GM12878 (cell line): Measurements from ENCODE around the gene CPLX1. TPM values are rescaled to one million over a fixed set of nuclear protein-coding genes. Genes with fewer than 3 reads are reported as not detected.

Source experiments
- ATAC-seq: fragments of 200-7000 bp; cut with Tn5 transposase; 3 replicates; pipeline ENCODE4 v1.9.1; 2020; ENCODE audit warnings: mild to moderate bottlenecking, moderate library complexity
- BruUV-seq: library from RNA; stranded (reverse); fragments of 400-500 nt; replicated peaks from 2 replicates; lab custom pipeline; 2021; lab: Mats Ljungman, UMichigan
- CTCF ChIA-PET: fragments of 300-600 bp; sonication (Branson Sonifier 250); formaldehyde crosslinking; extraction: SDS; loops from one replicate; lab custom pipeline; 2021; ENCODE audit warnings: inconsistent platforms; lab: Yijun Ruan, JAX
- POLR2A ChIA-PET: fragments of 350-600 bp; formaldehyde crosslinking; extraction: SDS; loops from one replicate; lab custom pipeline; 2021; ENCODE audit warnings: inconsistent platforms; lab: Charles Lee
- RAD21 ChIA-PET: fragments of 300-600 bp; sonication (Branson Sonifier 250); formaldehyde crosslinking; loops from one replicate; lab custom pipeline; 2023; ENCODE audit warnings: antibody characterized with exemption; ENCODE audit not compliant: unreplicated experiment; lab: Charles Lee
- SMC1A ChIA-PET: fragments of 300-600 bp; sonication (Branson Sonifier 250); formaldehyde crosslinking; loops from one replicate; lab custom pipeline; 2023; ENCODE audit not compliant: unreplicated experiment, uncharacterized antibody; lab: Charles Lee
- DNase-seq: peaks from one replicate; pipeline ENCODE4 v3.0.0-alpha.2; 2011; ENCODE audit warnings: low read depth, low spot score
- FAIRE-seq: peaks from 3 replicates; lab custom pipeline; 2011; peaks lifted over from hg19 to GRCh38; lab: Jason Lieb, UNC
- H2AFZ ChIP-seq: 2 replicates; pipeline ENCODE4 v1.6.0; 2011; ENCODE audit warnings: low read depth, low read length, control low read depth; ENCODE audit not compliant: control insufficient read depth
- H3K27ac ChIP-seq: 2 replicates; pipeline ENCODE4 v1.5.1; 2011; ENCODE audit warnings: control low read depth; ENCODE audit not compliant: control insufficient read depth, insufficient read depth
- H3K27me3 ChIP-seq, 2 experiments: replicated peaks in 1 of 2; 2 replicates each; pipeline versions ENCODE4 v1.6.0 to v1.6.1; 2011; ENCODE audit warnings: low read length in 1 of 2; ENCODE audit not compliant: control insufficient read depth in 2 of 2, insufficient read depth in 2 of 2
- H3K36me3 ChIP-seq, 2 experiments: 2 replicates each; pipeline ENCODE4 v1.5.1; 2011; ENCODE audit warnings: low read length in 1 of 2; ENCODE audit not compliant: control insufficient read depth in 2 of 2, insufficient read depth in 2 of 2
- H3K4me1 ChIP-seq: 2 replicates; pipeline ENCODE4 v1.6.1; 2011; ENCODE audit warnings: mild to moderate bottlenecking, low read length, moderate library complexity, mixed read lengths; ENCODE audit not compliant: control insufficient read depth, insufficient read depth
- H3K4me2 ChIP-seq: 2 replicates; pipeline ENCODE4 v1.6.0; 2011; ENCODE audit warnings: control low read depth; ENCODE audit not compliant: control insufficient read depth, insufficient read depth
- H3K4me3 ChIP-seq: fragments of 200-600 bp; sonication (generic); 2 replicates; pipeline ENCODE4 v1.5.1; 2016
- H3K79me2 ChIP-seq: 2 replicates; pipeline ENCODE4 v1.6.0; 2011; ENCODE audit warnings: low read length; ENCODE audit not compliant: control insufficient read depth, insufficient read depth
- H3K9ac ChIP-seq: 2 replicates; pipeline ENCODE4 v1.8.0; 2011; ENCODE audit warnings: low read length, control low read depth, mixed read lengths; ENCODE audit not compliant: control insufficient read depth, insufficient read depth
- H3K9me3 ChIP-seq: replicated peaks from 3 replicates; pipeline ENCODE4 v1.5.1; 2011; ENCODE audit warnings: mild to moderate bottlenecking, low read length; ENCODE audit not compliant: control insufficient read depth, insufficient read depth
- H4K20me1 ChIP-seq: 2 replicates; pipeline ENCODE4 v1.6.0; 2011; ENCODE audit not compliant: control insufficient read depth, insufficient read depth
- EZH2 ChIP-seq: IDR thresholded peaks from 2 replicates; pipeline ENCODE4 v1.6.1; 2012; ENCODE audit warnings: low read depth, mild to moderate bottlenecking, control low read depth, inconsistent platforms, low read length, borderline replicate concordance; ENCODE audit not compliant: control insufficient read depth
- POLR2A ChIP-seq: IDR thresholded peaks from 2 replicates; pipeline ENCODE4 v1.6.1; 2011; ENCODE audit warnings: low read depth, mild to moderate bottlenecking, low read length
- RCOR1 ChIP-seq: conservative IDR thresholded peaks from 2 replicates; pipeline ENCODE4 v1.6.1; 2012; ENCODE audit warnings: low read depth, low read length, improper control_type of control experiment
- STAT3 ChIP-seq: IDR thresholded peaks from 2 replicates; pipeline ENCODE4 v1.6.1; 2011; ENCODE audit warnings: low read depth, low read length, improper control_type of control experiment
- WGBS: methylation state at CpG from one replicate; pipeline ENCODE4 v1.1.6; 2016; ENCODE audit warnings: low lambda C conversion rate; ENCODE audit not compliant: insufficient replicate concordance, insufficient coverage; ENCODE audit errors: missing lambda C conversion rate; 5-methylcytosine and 5-hydroxymethylcytosine counted together
- in situ Hi-C: fragments of 300-500 bp; cut with MboI; formaldehyde crosslinking; loops from 9 replicates; pipeline ENCODE4 v1.14.3; 2018; ENCODE audit warnings: mixed read lengths
- intact Hi-C: fragments of 100-400 bp; cut with micrococcal nuclease; formaldehyde crosslinking; loops from one replicate; pipeline ENCODE4 v1.14.2; 2022; ENCODE audit not compliant: unreplicated experiment
- polyA plus RNA-seq, 11 experiments: library from polyadenylated mRNA; depleted of rRNA in 4 of 11; unstranded in 6 of 11; stranded (reverse) in 5 of 11; fragments of >200 nt; fragmentation: Nextera tagmentation in 4 of 11; fragmentation: Illumina TruSeq in 1 of 11; extraction: Ambion mirVana in 4 of 11; extraction: Trizol in 1 of 11; gene quantifications; 1 replicate in 1 of 11; 2 replicates in 10 of 11; pipeline versions ENCODE4 v1.2.1 to v1.2.3, GENCODE V29; 2011 to 2016; ENCODE audit warnings: inconsistent platforms in 2 of 11, missing spikeins in 2 of 11, low read depth in 1 of 11
- total RNA-seq, 4 experiments: library from RNA; depleted of rRNA in 3 of 4; stranded (reverse); fragments of >200 nt in 3 of 4; fragmentation: Illumina TruSeq in 1 of 4; extraction: Trizol in 1 of 4; gene quantifications; 2 replicates each; pipeline versions ENCODE4 v1.2.1 to v1.2.3, GENCODE V29; 2013 to 2021

The CPLX1 gene
- total and polyA plus RNA-seq, 10 of the 15 experiments (the other 5 are each of a cell fraction or from before 2014, with no cell fraction given): 0.04 to 1.2 (median 0.13) TPM; not detected in 5

DNA sequence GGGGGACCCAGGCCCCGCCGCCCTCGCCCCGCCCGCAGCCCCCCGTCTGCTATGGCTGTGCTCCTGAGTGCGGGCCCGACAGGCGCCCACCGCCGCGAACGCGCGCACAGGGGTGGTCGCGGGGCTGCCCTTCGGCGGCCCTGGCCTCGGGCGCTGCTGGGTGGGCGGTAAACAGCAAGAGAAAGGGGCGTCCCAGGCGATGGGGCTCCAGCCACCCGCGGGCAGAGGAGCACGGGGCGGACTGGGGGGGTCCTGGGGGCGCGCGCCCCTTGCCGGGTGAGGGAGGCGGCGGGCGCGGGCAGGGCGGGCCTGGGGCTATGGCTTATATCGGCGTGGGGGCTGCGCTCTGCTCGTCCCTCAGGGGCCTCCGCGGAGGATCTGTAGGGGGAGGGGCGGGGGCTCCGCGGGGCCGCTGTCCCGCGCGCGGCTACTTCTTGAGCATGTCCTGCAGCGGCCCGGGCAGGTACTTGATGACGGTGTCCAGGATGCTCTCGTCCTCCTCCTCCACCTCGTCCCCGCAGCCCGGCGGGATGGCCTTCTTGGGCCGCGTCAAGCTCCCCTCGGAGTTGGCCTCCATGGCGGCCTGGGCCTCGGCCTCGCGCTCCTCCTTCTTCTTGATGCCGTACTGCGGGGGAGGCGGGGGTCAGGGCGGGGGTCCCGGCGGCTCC lies 39.7 kb downstream of the CPLX1 start:
- Histone ChIP-seq H3K9ac (no peak overlapping the region), H3K36me3 (no peaks in the 10 kb centered on the region), H2AFZ (no peak overlapping the region), H3K4me2 (no peak overlapping the region), H3K9me3 (no peaks in the 10 kb centered on the region), H4K20me1 (no peaks in the 10 kb centered on the region), H3K27ac (no peak overlapping the region), H3K4me1 (peaks cover 13% of the 10 kb centered on the region), H3K4me3 (no peak overlapping the region), H3K27me3 (peaks cover 0 to 6% of the 10 kb centered on the region in 2 experiments; a peak in 1 of 4 replicates), H3K79me2 (peaks cover 5% of the 10 kb centered on the region)
- DNase-seq: no peak
- FAIRE-seq: no peak
- in situ Hi-C loops: no loop called here
- ChIA-PET RAD21 (no interaction called here), POLR2A (interaction anchor here (0.6 kb wide), 1 partner anchor 61 kb away, joined by 3 read pairs; no protein-coding TSS in a partner anchor), CTCF (no interaction called here), SMC1A (no interaction called here)
- no peak for ATAC-seq
- no TSS peak for BruUV-seq
- WGBS: 19% methylated on average over 29 of the region's 72 CpGs
- intact Hi-C loops: no loop called here
- TF ChIP-seq EZH2 (no peak), STAT3 (no peak), RCOR1 (no peak)

DNA sequence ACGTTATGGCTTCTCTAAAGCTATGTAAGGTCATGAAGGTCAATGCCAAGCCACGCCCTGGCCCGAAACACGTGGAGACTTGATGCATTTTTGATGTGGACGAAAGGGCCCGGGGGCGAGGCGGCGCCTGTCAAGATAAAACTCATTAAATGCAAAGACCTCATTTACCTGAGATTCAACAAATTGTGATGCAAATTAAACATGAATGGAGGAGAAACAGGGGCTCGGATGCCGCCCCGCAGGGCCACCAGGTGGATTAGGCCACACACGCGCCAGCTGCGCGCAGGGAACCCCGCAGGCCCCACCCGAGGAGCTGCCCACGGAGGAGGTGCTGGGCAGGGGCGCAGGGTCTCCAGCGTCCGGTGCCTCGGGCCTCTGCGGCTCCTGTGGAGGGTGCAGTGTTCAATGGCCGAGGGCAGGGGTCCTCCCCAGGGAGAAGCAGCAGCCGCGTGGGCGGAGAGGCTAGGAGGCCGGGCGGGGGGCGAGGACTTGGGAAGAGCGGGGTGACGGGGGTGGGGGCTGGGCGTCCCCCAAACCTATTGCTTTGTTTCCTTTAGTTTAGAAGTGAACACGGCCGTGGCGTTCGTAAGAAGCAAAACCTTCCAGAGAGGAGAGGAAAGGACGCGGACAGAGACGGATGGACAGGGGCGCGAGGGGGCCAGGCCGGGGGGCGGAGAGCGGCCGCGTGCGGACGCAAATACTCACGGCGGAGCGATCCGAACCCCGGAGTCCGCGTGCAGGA lies 40.4 kb downstream of the CPLX1 start:
- Histone ChIP-seq H2AFZ (no peak overlapping the region), H3K9me3 (no peaks in the 10 kb centered on the region), H3K27ac (no peak overlapping the region), H3K27me3 (peaks cover 0 to 6% of the 10 kb centered on the region in 2 experiments; a peak in 1 of 4 replicates), H3K36me3 (peaks cover 0 to under 1% of the 10 kb centered on the region in 2 experiments; a peak in 1 of 4 replicates), H4K20me1 (no peaks in the 10 kb centered on the region), H3K79me2 (peaks cover 12% of the 10 kb centered on the region), H3K4me1 (peaks cover 13% of the 10 kb centered on the region), H3K9ac (no peak overlapping the region), H3K4me2 (no peak overlapping the region), H3K4me3 (no peak overlapping the region)
- ChIA-PET SMC1A (no interaction called here), POLR2A (no interaction called here), RAD21 (no interaction called here), CTCF (no interaction called here)
- no peak for TF ChIP-seq POLR2A
- no peak for FAIRE-seq
- BruUV-seq: no TSS peak
- intact Hi-C loops (no loop called here), in situ Hi-C loops (no loop called here)
- 24% methylated on average over 48 of the region's 57 CpGs for WGBS
- no peak for DNase-seq
- no peak for ATAC-seq
